HG03354 (cell line): Measurements from ENCODE around the gene CLEC18B.
"Not testable (repeated sequence)": the region's sequence is repeated elsewhere in the genome, so short reads cannot be mapped to it uniquely, and the experiment has no call there.

ENCODE experiments used
- ATAC-seq: cut with Tn5 transposase; IDR thresholded peaks from one replicate; pipeline ENCODE4 v1.9.1; 2021; ENCODE audit warnings: mild to moderate bottlenecking; ENCODE audit not compliant: unreplicated experiment, poor library complexity, severe bottlenecking

CLEC18B gene

GRCh38 chr16:74410057-74410957 lies 11.0 kb downstream of the CLEC18B start:
- not testable (repeated sequence) for ATAC-seq

- ATAC-seq = not testable (repeated sequence)
Observed at GRCh38 chr16:74409185-74409981, 11.9 kb downstream of the CLEC18B start.

DNA sequence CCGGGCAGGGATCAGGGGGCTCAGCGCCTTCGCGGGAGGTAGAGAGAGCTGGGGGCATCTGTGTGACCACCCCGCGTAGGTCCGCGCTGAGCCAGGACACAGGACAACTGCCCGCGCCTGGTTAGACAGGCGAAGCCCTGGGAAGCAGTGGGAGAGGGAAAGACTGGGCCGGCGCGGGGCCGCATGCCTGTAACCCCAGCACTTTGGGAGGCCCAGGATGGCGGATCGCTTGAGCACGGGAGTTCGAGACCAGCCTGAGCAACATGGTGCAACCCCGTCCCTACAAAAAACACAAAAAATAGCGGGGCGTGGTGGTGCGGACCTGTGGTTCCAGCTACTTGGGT lies 13.9 kb downstream of the CLEC18B start:
- ATAC-seq = peak; percentile 21

- peak; percentile 55 for ATAC-seq
Observed at GRCh38 chr16:74406600-74407361, 14.5 kb downstream of the CLEC18B start.

DNA sequence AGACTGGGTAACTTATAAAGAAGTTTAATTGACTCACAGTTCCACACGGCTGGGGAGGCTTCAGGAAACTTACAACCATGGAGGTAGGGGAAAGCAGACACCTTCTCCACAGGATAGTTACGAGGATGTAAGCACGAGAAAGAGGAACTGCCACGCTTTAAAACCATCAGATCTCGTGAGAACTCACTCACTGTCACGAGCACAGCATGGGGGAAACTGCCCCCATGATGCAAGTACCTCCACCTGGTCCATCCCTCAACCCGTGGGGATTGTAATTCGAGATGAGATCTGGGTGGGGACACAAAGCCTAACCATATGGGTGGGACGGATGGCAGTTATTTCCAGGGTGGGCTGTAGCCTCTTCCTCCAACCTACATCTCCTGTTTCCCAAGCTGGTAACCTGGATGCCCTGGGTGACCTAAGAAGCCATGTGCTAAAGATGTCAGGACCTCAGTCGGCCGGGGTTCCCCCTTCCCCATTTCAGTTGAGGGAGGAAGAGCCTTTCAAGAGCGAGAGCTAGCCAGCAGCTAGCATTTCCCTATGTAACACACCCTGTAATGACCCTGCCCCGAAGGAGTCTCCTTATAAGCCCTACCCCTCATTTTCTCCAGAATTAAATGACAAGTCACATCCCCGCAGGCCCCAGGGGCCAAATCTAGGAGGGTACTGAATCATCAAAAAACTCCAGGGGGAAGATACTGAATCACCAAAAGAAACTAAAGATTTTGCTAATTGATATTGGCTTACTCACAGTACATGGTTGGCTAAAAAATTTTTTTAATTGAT lies 16.9 kb downstream of the CLEC18B start:
- ATAC-seq = not testable (repeated sequence)

GRCh38 chr16:74400238-74400637 lies 21.0 kb downstream of the CLEC18B start:
- not testable (repeated sequence) for ATAC-seq

- ATAC-seq = not testable (repeated sequence)
Observed at GRCh38 chr16:74398212-74398895, 22.9 kb downstream of the CLEC18B start.

DNA sequence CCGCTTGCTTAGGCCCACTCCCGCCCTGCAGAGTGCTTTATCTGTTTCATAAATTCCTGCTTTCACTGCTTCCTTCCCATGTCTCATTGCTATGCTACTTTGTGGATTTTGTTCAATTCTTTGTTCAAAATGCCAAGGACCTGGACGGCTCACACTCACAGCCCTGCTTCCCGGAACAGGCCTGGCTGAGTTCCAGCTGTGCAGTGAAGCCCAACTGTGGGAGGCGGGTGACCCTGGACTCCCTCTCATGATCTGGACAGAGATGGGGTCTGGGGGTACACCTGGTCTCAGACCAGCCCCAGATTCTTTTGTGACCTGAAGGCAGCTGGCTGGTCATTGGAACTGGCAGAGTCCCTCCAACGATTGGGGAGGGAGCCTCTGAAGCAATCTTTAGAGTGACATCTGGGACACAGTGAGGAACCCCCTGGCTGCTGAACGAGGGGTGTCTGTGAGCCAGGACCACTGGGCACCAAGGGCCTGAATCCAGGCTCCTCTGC lies 24.7 kb downstream of the CLEC18B start:
- not testable (repeated sequence) for ATAC-seq

DNA sequence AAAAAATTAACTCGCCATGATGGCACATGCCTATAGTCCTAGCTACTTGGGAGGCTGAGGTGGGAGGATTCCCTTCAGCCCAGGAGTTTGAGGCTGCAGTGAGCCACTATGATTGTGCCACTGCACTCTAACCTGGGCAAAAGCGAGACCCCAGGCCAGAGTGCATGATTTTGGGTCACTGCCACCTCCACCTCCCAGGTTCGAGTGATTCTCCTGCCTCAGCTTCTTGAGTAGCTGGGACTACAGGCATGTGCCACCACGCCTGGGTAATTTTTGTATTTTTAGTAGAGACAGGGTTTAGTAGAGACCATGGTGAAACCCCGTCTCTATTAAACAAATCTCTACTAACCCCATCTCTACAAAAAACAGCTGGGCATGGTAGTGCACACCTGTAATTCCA lies 26.7 kb downstream of the CLEC18B start:
- not testable (repeated sequence) for ATAC-seq

DNA sequence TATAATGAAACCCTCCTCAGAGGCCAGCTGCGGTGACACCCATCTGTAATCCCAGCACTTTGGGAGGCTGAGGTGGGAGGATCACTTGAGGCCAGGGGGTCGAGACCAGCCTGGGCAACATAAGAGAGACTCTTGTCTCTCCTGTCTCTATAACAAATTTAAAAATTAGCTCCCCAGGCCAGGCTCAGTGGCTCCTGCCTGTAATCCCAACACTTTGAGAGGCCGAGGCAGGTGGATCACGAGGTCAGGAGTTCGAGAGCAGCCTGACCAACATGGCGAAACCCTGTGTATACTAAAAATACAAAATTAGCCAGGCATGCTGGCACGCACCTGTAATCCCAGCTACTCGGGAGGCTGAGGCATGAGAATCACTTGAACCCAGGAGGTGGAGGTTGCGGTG lies 27.1 kb downstream of the CLEC18B start:
- not testable (repeated sequence) for ATAC-seq

DNA sequence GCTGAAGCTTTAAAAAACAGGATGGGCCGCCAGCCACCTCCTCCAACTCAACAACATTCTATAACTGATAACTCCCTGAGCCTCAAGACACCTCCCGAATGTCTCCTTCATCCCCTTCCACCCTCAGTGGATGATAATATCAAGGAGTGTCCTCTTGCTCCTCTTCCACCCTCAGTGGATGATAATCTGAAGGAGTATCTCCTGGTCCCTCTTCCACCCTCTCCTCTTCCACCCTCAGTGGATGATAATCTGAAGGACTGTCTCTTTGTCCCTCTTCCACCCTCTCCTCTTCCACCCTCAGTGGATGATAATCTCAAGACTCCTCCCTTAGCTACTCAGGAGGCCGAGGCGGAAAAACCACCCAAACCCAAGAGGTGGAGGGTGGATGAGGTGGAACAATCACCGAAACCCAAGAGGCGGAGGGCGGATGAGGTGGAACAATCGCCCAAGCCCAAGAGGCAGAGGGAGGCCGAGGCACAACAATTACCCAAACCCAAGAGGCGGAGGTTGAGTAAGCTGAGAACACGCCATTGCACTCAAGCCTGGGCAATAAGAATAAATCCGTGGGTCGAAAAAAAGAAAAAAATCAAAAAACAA lies 29.7 kb downstream of the CLEC18B start:
- not testable (repeated sequence) for ATAC-seq

GRCh38 chr16:74382339-74383034 lies 38.8 kb downstream of the CLEC18B start:
- not testable (repeated sequence) for ATAC-seq

DNA sequence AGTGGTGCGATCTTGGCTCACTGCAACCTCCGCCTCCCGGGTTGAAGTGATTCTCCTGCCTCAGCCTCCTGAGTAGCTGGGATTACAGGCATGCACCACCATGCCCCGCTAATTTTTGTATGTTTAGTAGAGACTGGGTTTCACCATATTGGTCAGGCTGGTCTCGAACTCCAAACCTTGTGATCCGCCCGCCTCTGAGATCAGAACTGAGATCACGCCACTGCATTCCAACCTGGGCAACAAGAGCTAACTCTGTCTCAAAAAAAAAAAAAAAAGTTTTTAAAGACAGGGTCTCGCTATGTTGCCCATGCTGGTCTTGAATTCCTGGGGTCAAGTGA lies 47.5 kb downstream of the CLEC18B start:
- ATAC-seq = not testable (repeated sequence)

DNA sequence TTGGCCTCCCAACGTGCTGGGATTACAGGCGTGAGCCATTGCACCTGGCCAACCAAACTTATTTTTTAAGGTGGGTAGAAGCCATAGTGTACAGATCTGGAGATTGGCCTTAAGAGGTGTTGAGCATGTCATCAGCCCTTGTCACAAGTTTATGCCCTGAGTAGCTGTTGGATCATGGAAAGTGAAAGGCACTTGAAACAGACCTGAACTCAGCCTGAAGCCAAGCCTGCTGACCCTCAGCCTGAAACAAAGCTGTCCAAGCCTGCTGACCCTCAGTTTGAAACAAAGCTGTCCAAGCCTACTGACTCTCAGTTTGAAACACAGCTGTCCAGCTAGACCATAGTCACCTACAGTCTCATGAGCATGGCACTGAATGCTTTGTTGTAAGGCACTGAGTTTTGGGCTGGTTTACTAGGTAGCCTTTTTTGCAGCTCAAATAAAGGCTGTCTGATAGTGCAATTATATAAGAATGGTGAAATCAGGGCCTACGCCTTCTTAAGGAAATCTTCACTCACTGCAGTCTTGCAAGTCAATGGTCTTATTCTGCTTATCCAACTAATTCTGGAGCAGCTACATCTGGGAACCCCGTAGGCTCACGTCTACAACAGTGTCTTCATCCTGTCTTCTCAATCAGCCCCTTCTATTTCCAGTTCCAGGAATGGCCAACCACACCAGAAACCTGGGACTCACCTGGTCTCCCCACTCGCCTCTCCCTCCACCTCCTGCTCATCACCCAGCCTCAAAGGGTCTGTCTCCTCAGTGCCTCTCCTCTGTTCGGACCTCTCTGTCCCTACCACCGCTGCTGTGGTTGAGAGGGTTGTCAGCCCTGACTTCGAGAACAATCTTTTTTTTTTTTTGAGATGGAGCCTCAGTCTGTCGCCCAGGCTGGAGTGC lies 48.1 kb downstream of the CLEC18B start:
- ATAC-seq = no peak

GRCh38 chr16:74372369-74372768 lies 48.9 kb downstream of the CLEC18B start:
- no peak for ATAC-seq

DNA sequence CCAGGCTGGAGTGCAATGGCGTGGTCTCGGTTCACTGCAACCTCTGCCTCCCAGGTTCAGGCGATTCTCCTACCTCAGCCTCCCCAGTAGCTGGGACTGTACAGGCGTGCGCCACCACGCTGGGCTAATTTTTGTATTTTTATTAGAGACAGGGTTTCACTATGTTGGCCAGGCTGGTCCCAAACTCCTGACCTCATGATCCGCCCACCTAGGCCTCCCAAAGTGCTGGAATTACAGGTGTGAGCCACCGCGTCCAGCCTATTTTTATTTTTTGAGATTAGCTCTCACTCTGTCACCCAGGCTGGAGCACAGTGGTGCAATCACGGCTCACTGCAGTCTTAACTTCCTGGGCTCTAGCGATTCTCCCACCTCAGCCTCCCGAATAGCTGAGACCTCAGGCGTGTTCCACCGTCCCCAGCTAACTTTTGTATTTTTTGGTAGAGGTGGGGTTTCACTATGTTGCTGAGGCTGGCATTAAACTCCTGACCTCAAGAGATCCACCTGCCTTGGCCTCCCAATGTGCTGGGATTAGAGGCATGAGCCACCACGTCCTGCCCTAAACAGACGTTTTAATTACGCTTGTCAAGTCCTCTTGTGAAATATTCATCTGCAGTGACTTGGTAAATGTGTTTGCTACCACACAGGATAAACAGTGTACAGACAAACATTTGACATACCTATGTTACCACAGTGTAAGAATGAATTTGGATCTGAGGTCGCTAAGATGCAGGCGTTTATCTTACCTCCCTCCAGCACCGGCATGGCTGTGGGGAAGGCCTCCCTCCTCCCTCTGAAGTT lies 50.7 kb downstream of the CLEC18B start:
- ATAC-seq = not testable (repeated sequence)
